H1 (cell line): ENCODE data around the gene PLEKHA5. TPM values are rescaled to one million over a fixed set of nuclear protein-coding genes. Genes with fewer than 3 reads are reported as not detected.

Experiments
- CTCF ChIA-PET: fragments of 300-600 bp; sonication (Branson Sonifier 250); formaldehyde crosslinking; loops from one replicate; lab custom pipeline; 2021; ENCODE audit not compliant: partially characterized antibody; lab: Charles Lee
- POLR2A ChIA-PET: fragments of 300-600 bp; sonication (Branson Sonifier 250); formaldehyde crosslinking; loops from one replicate; lab custom pipeline; 2021; ENCODE audit warnings: inconsistent platforms; ENCODE audit not compliant: partially characterized antibody; lab: Charles Lee
- DNase-seq, 2 experiments: peaks; one replicate each; pipeline versions ENCODE4 v3.0.0 to v3.0.0-alpha.2; 2010 to 2022; ENCODE audit warnings: low spot score in 2 of 2, low read depth in 1 of 2, mixed read lengths in 1 of 2
- FAIRE-seq: peaks from 2 replicates; lab custom pipeline; 2011; peaks lifted over from hg19 to GRCh38; lab: Jason Lieb, UNC
- H2AFZ ChIP-seq: 2 replicates; pipeline ENCODE4 v1.8.1; 2012; ENCODE audit warnings: low read length, inconsistent platforms
- H2AK5ac ChIP-seq: 2 replicates; pipeline ENCODE4 v1.6.1; 2013; ENCODE audit warnings: low read depth, low read length
- H2BK120ac ChIP-seq: replicated peaks from 2 replicates; pipeline ENCODE3; 2013; ENCODE audit warnings: low read depth, low read length, inconsistent platforms
- H2BK12ac ChIP-seq: 2 replicates; pipeline ENCODE4 v1.6.1; 2013; ENCODE audit warnings: low read depth, low read length
- H2BK15ac ChIP-seq: 2 replicates; pipeline ENCODE4 v1.6.1; 2013; ENCODE audit warnings: low read length
- H2BK20ac ChIP-seq: 2 replicates; pipeline ENCODE4 v1.6.1; 2013; ENCODE audit warnings: low read length
- H2BK5ac ChIP-seq: 2 replicates; pipeline ENCODE4 v1.6.1; 2013; ENCODE audit warnings: low read depth, low read length
- H3K14ac ChIP-seq: 2 replicates; pipeline ENCODE4 v1.6.1; 2013; ENCODE audit warnings: inconsistent platforms; ENCODE audit not compliant: insufficient read length
- H3K18ac ChIP-seq: 2 replicates; pipeline ENCODE4 v1.6.1; 2013; ENCODE audit warnings: low read length; ENCODE audit errors: extremely low read depth
- H3K23ac ChIP-seq: 2 replicates; pipeline ENCODE4 v1.6.1; 2013; ENCODE audit warnings: inconsistent platforms; ENCODE audit not compliant: insufficient read length
- H3K23me2 ChIP-seq: 2 replicates; pipeline ENCODE4 v1.6.1; 2013; ENCODE audit warnings: low read depth, low read length
- H3K27ac ChIP-seq: 2 replicates; pipeline ENCODE4 v1.6.1; 2011; ENCODE audit warnings: low read depth, low read length, inconsistent platforms
- H3K27me3 ChIP-seq, 4 experiments: replicated peaks in 1 of 4; 1 replicate in 1 of 4; 2 replicates in 3 of 4; pipeline versions ENCODE4 v1.6.1 to v1.8.1; 2011 to 2013; ENCODE audit warnings: low read length in 3 of 4, mild to moderate bottlenecking in 3 of 4, inconsistent platforms in 2 of 4, mixed read lengths in 2 of 4, moderate library complexity in 1 of 4; ENCODE audit not compliant: control insufficient read depth in 3 of 4, insufficient read depth in 3 of 4; ENCODE audit errors: extremely low read depth in 1 of 4
- H3K36me3 ChIP-seq, 4 experiments: 2 replicates each; pipeline versions ENCODE4 v1.6.1 to v1.8.1; 2011 to 2013; ENCODE audit warnings: mild to moderate bottlenecking in 4 of 4, low read length in 3 of 4, moderate library complexity in 2 of 4, control low read depth in 1 of 4, inconsistent platforms in 1 of 4; ENCODE audit not compliant: insufficient read depth in 4 of 4, control insufficient read depth in 2 of 4
- H3K4ac ChIP-seq: replicated peaks from 2 replicates; pipeline ENCODE3; 2013; ENCODE audit warnings: low read length, low read depth, mixed read lengths, inconsistent platforms; ENCODE audit not compliant: insufficient read length
- H3K4me1 ChIP-seq, 4 experiments: replicated peaks in 1 of 4; 1 replicate in 1 of 4; 2 replicates in 3 of 4; pipeline versions ENCODE4 v1.6.1 to v1.8.1; 2011 to 2013; ENCODE audit warnings: low read length in 3 of 4, inconsistent platforms in 2 of 4, mixed read lengths in 1 of 4; ENCODE audit not compliant: insufficient read depth in 4 of 4, control insufficient read depth in 3 of 4
- H3K4me2 ChIP-seq, 2 experiments: 2 replicates each; pipeline versions ENCODE4 v1.6.1 to v1.8.1; 2011 to 2013; ENCODE audit warnings: low read depth in 2 of 2, low read length in 2 of 2, control low read depth in 1 of 2, inconsistent platforms in 1 of 2, mild to moderate bottlenecking in 1 of 2; ENCODE audit not compliant: insufficient read depth in 1 of 2
- H3K4me3 ChIP-seq, 4 experiments: fragments of 200-600, 300-600 bp in 1 of 4; sonication (generic), shearing (Covaris generic), sonication (Bioruptor Twin) in 1 of 4; 2 replicates each; pipeline versions ENCODE4 v1.5.1 to v1.8.1; 2011 to 2016; ENCODE audit warnings: low read length in 4 of 4, low read depth in 3 of 4, control low read depth in 2 of 4, inconsistent platforms in 2 of 4, mild to moderate bottlenecking in 2 of 4, mixed read lengths in 1 of 4, moderate library complexity in 1 of 4; ENCODE audit not compliant: insufficient read depth in 2 of 4; ENCODE audit errors: extremely low read depth in 1 of 4
- H3K56ac ChIP-seq: replicated peaks from 2 replicates; pipeline ENCODE3; 2013; ENCODE audit warnings: low read depth, mild to moderate bottlenecking, mixed read lengths, low read length, inconsistent platforms; ENCODE audit not compliant: insufficient read length
- H3K79me1 ChIP-seq: 2 replicates; pipeline ENCODE4 v1.6.1; 2013; ENCODE audit warnings: low read depth, low read length, control low read depth
- H3K79me2 ChIP-seq, 2 experiments: 2 replicates each; pipeline versions ENCODE4 v1.6.1 to v1.8.1; 2012 to 2013; ENCODE audit warnings: low read length in 2 of 2, mild to moderate bottlenecking in 2 of 2, inconsistent platforms in 1 of 2; ENCODE audit not compliant: insufficient read depth in 2 of 2, control insufficient read depth in 1 of 2
- H3K9ac ChIP-seq, 4 experiments: replicated peaks in 1 of 4; 1 replicate in 1 of 4; 2 replicates in 3 of 4; pipeline versions ENCODE4 v1.6.1 to v1.8.1; 2011 to 2013; ENCODE audit warnings: low read depth in 3 of 4, low read length in 3 of 4, control low read depth in 2 of 4, mild to moderate bottlenecking in 2 of 4, moderate library complexity in 2 of 4, inconsistent platforms in 1 of 4; ENCODE audit errors: extremely low read depth in 1 of 4
- H3K9me3 ChIP-seq, 2 experiments: 2 replicates each; pipeline versions ENCODE4 v1.6.1 to v1.8.1; 2012 to 2013; ENCODE audit warnings: mild to moderate bottlenecking in 2 of 2, moderate library complexity in 2 of 2, control low read depth in 1 of 2, inconsistent platforms in 1 of 2, low read depth in 1 of 2, low read length in 1 of 2, mixed read lengths in 1 of 2; ENCODE audit not compliant: insufficient read depth in 2 of 2
- H4K20me1 ChIP-seq, 2 experiments: replicated peaks in 1 of 2; 2 replicates each; pipeline versions ENCODE3 to v1.8.1; 2011 to 2013; ENCODE audit warnings: inconsistent platforms in 2 of 2, low read length in 2 of 2, mild to moderate bottlenecking in 1 of 2; ENCODE audit not compliant: insufficient read depth in 2 of 2, control insufficient read depth in 1 of 2
- H4K5ac ChIP-seq: 2 replicates; pipeline ENCODE4 v1.6.1; 2013; ENCODE audit warnings: low read length, low read depth, mixed read lengths, inconsistent platforms; ENCODE audit not compliant: insufficient read length
- H4K8ac ChIP-seq: 2 replicates; pipeline ENCODE4 v1.8.0; 2013; ENCODE audit warnings: mild to moderate bottlenecking, moderate library complexity, low read length, inconsistent platforms; ENCODE audit not compliant: insufficient read depth; ENCODE audit errors: extremely low read depth
- H4K91ac ChIP-seq: replicated peaks from 2 replicates; pipeline ENCODE3; 2013; ENCODE audit warnings: low read length, mixed read lengths, inconsistent platforms; ENCODE audit not compliant: insufficient read length
- CEBPB ChIP-seq: IDR thresholded peaks from 2 replicates; pipeline ENCODE4 v1.6.1; 2012; ENCODE audit warnings: low read depth, low read length
- CTBP2 ChIP-seq: IDR thresholded peaks from 2 replicates; pipeline ENCODE4 v1.7.0; 2011; ENCODE audit warnings: borderline replicate concordance, mild to moderate bottlenecking, moderate library complexity, mixed read lengths, low read length; ENCODE audit not compliant: insufficient read depth, insufficient read length
- GTF2F1 ChIP-seq: IDR thresholded peaks from 2 replicates; pipeline ENCODE4 v1.6.1; 2012; ENCODE audit warnings: low read depth, low read length, improper control_type of control experiment, borderline replicate concordance
- NRF1 ChIP-seq: IDR thresholded peaks from 2 replicates; pipeline ENCODE4 v1.6.1; 2011; ENCODE audit warnings: mild to moderate bottlenecking, low read depth, low read length, improper control_type of control experiment
- POLR2A ChIP-seq, 2 experiments: IDR thresholded peaks; 1 replicate in 1 of 2; 2 replicates in 1 of 2; pipeline ENCODE4 v1.6.1; 2011; ENCODE audit warnings: low read depth in 2 of 2, low read length in 2 of 2, mild to moderate bottlenecking in 2 of 2; ENCODE audit errors: control extremely low read depth in 1 of 2
- TEAD4 ChIP-seq: IDR thresholded peaks from 2 replicates; pipeline ENCODE4 v1.6.1; 2012; ENCODE audit warnings: low read depth, low read length, inconsistent platforms, mixed read lengths
- USF2 ChIP-seq: IDR thresholded peaks from 2 replicates; pipeline ENCODE4 v1.6.1; 2011; ENCODE audit warnings: low read length, improper control_type of control experiment
- WGBS, 2 experiments: shearing (Covaris generic) in 1 of 2; methylation state at CpG; one replicate each; pipeline versions ENCODE4 v1.1.6 to v1.1.7; 2013 to 2015; ENCODE audit warnings: low lambda C conversion rate in 2 of 2, mixed read lengths in 2 of 2, inconsistent platforms in 1 of 2, low coverage in 1 of 2, missing lambda C conversion rate in 1 of 2; ENCODE audit not compliant: insufficient replicate concordance in 2 of 2, insufficient coverage in 1 of 2, insufficient read length in 1 of 2; ENCODE audit errors: extremely low coverage in 1 of 2, missing lambda C conversion rate in 1 of 2; 5-methylcytosine and 5-hydroxymethylcytosine counted together
- polyA plus RNA-seq, 7 experiments: library from polyadenylated mRNA; depleted of rRNA in 3 of 7; stranded (reverse) in 5 of 7; unstranded in 2 of 7; fragments of >200 nt in 5 of 7; fragments of 200-250 nt in 2 of 7; gene quantifications; 1 replicate in 5 of 7; 2 replicates in 1 of 7; 4 replicates in 1 of 7; pipeline versions ENCODE4 v1.2.1 to v1.2.3, GENCODE V29; 2011 to 2013; ENCODE audit warnings: missing spikeins in 2 of 7, mixed read lengths in 2 of 7
- total RNA-seq: library from RNA; stranded (reverse); fragmentation: NEBNext Ultra II Directional; extraction: Animal tissue kit (Norgen Biotek cat#: 25700); gene quantifications from 2 replicates; pipeline ENCODE4 v1.2.1, GENCODE V29; 2021

The PLEKHA5 gene
- total and polyA plus RNA-seq, 2 of the 8 experiments (the other 6 are each of a cell fraction or from before 2014, with no cell fraction given) = 17.2 to 66.1 TPM

- no peaks in the 10 kb centered on the region; the same call in none of the 2 replicates for H3K79me1 ChIP-seq
- no peak overlapping the region for H4K91ac ChIP-seq
- no peak overlapping the region for H3K23ac ChIP-seq
- H2AFZ ChIP-seq = no peak overlapping the region
- no peak overlapping the region for H2BK120ac ChIP-seq
- no peaks in the 10 kb centered on the region for H3K23me2 ChIP-seq
- no peaks in the 10 kb centered on the region for H3K9me3 ChIP-seq
- FAIRE-seq (no peak), DNase-seq (no peak)
- no peak overlapping the region for H3K27ac ChIP-seq
- H3K4me2 ChIP-seq = no peak overlapping the region
- no peak overlapping the region for H3K18ac ChIP-seq
- CTCF ChIA-PET = interaction anchor here (0.6 to 2.9 kb wide), 5 partner anchors 8 to 278 kb away, joined by 3 to 11 read pairs (median 4); no protein-coding TSS in a partner anchor
- H3K9ac ChIP-seq = no peak overlapping the region
- peaks cover 0 to 95% of the 10 kb centered on the region in 2 experiments; a peak in 2 of 4 replicates for H3K79me2 ChIP-seq
- no peak overlapping the region for H3K14ac ChIP-seq
- TF ChIP-seq USF2 (no peak), TEAD4 (no peak), CTBP2 (no peak), GTF2F1 (no peak), POLR2A (IDR thresholded peaks at IDR 0.05; ENCODE audit: control extremely low read depth in 1 of 2, low read depth in 2 of 2, low read length in 2 of 2) (no peak), CEBPB (no peak), NRF1 (no peak)
- H4K20me1 ChIP-seq = peaks cover 0 to 6% of the 10 kb centered on the region in 2 experiments
- H2BK20ac ChIP-seq = no peak overlapping the region
- H4K5ac ChIP-seq = no peak overlapping the region
- no peak overlapping the region for H2BK12ac ChIP-seq
- POLR2A ChIA-PET = interaction anchor here (1.2 kb wide), 1 partner anchor 92 kb away, joined by 3 read pairs; no protein-coding TSS in a partner anchor
- H3K4me1 ChIP-seq = peaks cover 0 to 4% (median 3%) of the 10 kb centered on the region in 4 experiments; a peak in 5 of 7 replicates
- no peak overlapping the region for H3K4ac ChIP-seq
- 95% methylated on average over 3 of the region's 3 CpGs; no CpG with 5 or more reads in 1 of the 2 experiments for WGBS, 2 experiments
- no peaks in the 10 kb centered on the region for H3K27me3 ChIP-seq
- H2AK5ac ChIP-seq = no peak overlapping the region
- H3K4me3 ChIP-seq = no peak overlapping the region
- H3K36me3 ChIP-seq = no peaks in the 10 kb centered on the region
- H2BK15ac ChIP-seq = no peak overlapping the region
- no peak overlapping the region for H3K56ac ChIP-seq
- no peak overlapping the region for H4K8ac ChIP-seq
- H2BK5ac ChIP-seq = no peak overlapping the region
These were observed 93.0 kb downstream of the PLEKHA5 start for GRCh38 chr12:19222558-19222957.
